Measurements from ENCODE around the gene SMIM44. TPM values are rescaled to one million over a fixed set of nuclear protein-coding genes. Genes with fewer than 3 reads are reported as not detected.
"Not testable (repeated sequence)": the region's sequence is repeated elsewhere in the genome, so short reads cannot be mapped to it uniquely, and the experiment has no call there.

SMIM44 gene
- total RNA-seq, 1 donor from 2014 or later = not detected

DNA sequence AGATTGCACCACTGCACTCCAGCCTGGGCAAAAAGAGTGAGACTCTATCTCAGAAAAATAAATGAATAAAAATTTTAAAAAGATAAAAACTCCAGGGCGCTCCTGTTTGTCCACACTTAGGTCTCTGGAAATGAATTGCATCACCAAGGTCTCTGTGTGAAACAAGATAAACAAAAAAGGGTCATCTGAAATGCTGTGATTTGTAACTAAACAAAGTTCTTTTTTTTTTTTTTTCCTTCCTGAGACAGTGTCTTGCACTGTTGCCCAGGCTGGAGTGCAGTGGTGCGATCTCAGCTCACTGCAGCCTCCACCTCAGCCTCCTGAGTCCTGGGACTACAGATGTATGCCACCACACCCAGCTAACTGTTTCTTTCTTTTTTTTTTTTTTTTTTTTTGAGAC lies 34.4 kb upstream of the SMIM44 start:
- DNase-seq = no peak

DNA sequence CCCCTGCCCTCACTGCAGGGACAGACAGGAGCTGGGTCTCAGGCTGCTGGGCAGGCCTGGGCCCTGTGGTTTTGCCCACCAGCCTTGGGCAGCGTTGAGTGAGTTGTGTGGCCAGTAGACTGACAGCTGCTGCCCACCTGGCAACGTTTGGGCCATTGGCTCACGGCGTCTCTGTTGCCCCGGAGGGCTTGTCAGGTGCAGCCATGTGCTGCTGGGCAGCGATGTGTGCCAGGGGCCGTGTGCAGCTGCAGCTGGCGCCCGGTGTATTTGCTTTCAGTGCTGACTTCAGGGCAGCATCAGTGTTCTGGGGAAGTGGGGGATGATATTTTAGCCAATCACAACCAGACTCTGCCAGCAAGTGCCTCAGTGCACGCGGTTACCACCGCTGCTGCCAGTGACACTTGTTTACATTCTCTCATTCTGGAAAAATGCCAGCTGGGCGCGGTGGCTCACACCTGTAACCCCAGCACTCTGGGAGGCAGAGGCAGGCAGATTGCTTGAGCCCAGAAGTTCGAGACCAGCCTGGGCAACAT lies 33.5 kb upstream of the SMIM44 start:
- DNase-seq = no peak

DNA sequence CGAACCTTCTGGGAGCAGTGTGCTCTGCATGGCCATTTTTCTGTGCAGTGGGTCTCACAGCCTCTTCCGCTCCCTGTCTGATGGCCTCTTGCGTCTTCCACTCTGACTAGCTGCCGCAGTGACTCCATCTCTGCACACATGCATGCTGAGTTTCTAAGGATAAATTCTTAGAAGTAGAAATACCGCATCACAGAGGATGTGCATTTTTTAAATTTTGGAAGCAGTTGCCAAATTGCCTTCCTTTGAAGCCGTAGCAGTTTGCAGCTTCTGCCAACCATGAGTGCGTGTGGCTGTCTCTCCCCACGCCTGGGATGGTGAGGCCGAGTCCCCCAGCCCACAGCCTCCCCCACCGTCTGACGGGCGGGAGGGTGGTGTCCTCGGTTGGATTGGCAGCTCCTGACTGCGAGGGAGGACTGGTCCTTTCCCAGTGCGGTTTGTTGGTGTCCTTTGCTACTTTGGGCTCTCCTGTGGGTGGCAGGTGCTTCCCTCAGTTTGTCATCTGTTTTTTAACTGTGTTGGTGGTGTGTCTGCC lies 32.7 kb upstream of the SMIM44 start:
- DNase-seq = no peak

DNA sequence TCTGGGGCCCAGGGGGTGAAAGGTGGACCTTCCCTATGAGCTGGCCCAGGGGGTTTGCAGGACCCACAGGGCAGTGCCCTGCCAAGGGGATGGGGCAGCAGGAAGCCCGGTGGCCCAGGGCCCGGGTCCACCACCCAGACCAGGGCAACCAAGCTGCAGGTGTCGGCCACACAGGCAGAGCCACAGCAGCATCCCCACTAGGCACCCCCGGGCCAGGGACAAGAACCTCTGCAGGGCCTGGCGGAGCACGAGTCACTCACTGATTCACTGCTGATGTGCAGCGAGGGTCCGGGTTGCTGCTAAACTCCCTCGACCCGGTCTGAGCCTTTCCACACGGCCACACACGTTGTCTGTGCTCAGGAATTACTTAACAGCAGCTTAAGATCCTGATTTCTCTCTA lies 31.7 kb upstream of the SMIM44 start:
- DNase-seq = no peak

DNA sequence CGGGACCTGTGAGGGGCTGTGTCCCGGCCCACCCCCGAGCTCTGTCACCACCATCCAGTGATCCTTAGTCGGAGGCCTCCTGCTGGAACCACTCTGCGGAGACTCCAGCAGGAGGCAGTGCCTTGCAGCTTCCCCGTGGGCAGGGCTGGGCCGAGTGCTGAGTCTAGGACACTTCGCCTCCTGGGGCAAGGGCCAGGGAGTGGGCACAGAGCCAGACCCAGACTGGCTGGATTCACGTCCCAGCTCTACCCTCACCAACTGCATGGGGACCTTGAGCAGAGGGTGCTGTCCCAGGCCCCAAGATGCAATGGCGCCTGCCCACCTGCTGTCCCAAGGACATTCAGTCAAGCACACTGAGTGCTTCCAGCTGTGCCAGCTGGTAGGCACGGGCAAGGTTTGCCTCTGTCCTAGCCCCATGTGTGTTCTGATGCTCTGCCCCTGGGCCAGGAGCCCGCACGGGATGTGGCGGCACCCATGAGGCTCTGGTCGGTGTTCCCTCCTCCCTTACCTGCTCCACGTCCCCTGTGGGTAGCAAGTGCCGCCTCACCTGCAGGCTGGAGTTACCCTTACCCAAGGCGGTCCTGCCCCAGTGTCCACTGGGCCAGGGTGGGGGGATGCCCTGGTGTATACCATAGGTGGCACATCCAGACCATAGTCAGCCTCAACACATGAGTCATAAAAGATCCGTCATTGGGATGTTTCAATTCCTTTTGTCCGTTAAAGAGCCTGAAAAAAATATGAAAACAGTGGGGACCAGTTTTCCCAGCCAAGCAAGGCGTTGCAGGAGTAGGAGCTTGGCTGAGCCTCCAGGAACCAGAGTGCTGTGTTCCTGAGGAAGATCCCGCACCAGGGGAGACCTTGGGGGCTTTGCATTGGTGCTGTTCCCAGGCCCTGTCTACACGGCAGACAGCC lies 30.2 kb upstream of the SMIM44 start:
- DNase-seq = no peak

DNA sequence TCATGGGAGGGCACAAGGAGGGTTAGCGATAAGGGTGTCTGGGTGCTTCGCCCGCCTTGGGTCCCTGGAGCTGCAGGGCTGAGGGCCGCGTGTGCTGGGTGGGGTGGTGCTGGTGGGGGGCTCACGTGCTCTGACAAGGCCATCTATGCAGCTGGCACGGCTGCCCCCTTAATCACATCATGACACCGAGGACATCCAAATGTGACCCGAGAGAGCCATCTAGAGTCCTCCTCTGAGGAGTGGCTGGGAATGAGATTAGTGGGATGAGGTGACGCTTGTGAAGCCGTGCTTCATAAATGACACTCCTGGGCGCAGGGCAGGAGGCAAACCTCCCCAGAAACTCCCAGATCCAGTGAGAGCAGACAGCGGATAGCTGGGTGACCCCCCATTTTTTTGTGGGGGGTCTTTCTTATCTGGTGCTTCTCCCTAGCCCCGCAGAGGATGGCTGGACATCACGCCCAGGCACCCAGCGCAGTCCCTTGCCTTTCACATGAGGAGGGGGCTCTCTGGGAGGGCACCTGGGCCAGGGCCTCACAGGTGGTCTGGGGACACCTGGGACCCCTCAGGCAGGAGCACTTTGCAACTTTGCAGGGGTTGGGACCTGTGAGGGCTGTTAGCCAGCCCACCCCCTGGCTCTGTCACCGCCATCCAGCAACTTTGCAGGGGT lies 29.5 kb upstream of the SMIM44 start:
- no peak for DNase-seq

DNA sequence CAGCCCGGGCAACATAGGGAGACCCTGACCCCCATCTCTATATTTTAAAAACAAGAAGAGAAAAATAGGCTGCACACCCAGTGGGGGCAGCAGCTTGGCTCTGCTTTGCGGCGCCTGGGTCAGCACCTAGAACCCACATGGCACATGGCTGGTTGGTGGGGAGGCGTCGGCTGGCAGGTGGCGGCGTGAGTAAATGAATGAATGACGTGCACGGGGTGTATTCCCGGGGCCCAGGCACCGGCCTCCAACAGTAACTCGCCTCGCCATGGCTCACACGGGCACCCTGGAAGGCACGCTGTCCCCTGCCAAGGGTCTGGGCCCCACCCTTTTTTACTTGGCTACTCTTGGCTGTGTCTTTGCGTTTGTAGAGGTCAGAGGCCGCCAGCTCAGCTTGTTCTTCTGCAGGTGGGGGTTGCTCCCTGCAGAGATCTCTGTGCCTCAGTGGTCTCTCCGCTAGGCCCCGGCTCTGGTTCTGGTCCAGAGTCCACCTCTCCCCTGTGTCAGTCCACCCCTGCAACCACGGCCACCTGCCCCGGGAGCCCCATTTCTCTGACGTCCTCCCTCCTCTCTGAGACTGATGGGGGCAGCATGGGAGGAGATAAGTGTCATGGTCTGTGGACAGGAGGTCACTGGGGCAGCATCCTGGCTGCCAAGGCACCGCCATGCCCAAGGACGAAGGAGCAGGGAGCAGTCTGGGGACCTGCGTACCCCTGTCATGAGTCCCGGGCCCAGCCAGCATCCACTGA lies 28.4 kb upstream of the SMIM44 start:
- no peak for DNase-seq

DNA sequence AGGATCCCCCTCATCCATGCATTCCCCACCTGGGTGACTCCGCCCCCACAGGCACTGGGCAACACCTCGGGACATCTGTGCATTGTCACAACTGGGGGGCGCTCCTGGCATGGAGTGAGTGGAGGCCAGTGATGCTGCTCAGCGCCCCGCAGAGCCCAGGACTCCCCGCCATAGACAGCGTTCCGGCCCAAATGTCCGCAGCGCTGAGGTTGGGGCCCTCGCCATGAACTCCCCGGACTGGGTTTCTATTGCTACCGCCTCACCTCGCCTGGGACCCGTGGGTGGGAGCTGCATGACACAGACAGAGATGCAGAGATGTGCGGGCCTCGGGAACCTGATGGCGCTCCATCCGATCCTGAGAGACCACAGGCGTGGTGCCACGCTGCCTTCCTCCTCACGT lies 27.5 kb upstream of the SMIM44 start:
- DNase-seq = no peak

DNA sequence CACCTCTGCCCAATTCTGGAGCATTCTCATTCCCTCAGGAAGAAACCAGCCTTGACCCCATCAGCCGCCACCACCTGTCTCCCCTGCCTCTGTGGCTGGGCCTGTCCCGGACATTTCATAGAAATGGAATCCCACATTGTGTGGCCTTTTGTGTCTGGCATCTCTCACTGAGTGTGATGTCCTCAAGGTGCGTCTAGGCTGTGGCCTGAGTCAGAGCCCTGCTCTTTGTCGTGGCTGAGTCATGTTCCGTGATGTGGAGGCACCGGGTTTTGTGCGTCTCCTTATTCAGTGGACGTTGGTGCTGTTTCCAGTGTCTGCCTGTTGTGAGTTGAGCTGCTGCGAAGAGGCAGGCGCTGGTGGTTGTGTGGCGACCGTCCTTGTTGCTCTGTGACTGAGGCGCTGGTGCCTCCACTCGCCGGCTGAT lies 26.3 kb upstream of the SMIM44 start:
- DNase-seq = no peak

DNA sequence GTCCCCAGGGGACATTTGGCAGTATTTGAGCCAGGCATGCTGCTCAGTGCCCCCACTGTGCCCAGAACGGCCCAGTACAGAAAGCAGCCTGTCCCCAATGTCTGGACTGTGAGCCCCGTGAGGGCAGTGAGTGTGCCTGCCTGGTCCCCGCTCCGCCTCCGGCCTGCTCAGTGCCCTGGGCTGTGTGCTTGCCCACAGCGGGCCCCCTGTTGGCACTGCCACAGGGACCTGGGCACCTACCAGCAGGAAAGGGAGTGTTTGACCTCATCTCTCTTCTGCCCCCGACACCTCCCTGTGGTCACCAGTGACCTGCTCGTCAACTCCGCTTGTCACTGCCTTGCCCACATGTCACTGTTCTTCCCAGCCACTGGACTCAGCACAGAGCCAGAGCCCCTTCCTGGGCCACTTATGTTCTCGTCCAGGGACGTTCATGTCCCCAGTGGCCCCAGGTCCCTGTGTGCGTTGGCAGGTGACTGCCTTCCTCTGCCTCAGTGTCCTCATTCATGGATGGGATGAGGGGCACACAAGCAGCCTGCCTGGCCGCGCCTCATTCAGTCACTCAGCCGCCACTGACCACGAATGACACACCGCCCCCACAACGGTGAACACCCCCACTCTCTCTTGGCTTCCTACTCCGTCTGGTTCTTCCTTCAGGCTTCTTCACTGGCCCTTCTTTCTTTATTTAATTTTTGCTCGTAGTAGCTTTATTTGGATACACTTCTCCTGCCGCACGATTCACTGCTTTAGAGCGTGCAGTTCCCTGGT lies 25.7 kb upstream of the SMIM44 start:
- DNase-seq = no peak

DNA sequence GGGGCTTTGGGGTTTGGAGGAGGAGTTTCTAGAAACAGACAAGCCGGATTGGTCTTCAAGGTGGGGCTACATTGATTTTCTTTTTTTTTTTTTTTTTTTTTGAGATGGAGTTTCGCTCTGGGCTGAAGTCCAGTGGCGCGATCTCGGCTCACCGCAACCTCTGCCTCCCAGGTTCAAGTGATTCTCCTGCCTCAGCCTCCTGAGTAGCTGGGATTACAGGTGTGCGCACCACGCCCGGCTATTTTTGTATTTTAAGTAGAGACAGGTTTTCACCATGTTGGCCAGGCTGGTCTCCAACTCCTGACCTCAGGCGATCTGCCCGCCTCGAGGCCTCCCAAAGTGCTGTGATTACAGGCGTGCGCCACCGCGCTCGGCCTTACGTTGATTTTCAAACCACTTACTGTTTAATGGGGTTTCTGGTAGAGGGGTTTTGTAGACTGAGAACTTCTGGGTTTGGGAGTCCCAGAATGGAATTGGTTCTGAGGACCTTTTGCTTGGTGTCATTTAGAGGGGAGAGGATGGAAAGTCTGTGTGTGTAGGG lies 24.9 kb upstream of the SMIM44 start:
- DNase-seq = not testable (repeated sequence)

DNA sequence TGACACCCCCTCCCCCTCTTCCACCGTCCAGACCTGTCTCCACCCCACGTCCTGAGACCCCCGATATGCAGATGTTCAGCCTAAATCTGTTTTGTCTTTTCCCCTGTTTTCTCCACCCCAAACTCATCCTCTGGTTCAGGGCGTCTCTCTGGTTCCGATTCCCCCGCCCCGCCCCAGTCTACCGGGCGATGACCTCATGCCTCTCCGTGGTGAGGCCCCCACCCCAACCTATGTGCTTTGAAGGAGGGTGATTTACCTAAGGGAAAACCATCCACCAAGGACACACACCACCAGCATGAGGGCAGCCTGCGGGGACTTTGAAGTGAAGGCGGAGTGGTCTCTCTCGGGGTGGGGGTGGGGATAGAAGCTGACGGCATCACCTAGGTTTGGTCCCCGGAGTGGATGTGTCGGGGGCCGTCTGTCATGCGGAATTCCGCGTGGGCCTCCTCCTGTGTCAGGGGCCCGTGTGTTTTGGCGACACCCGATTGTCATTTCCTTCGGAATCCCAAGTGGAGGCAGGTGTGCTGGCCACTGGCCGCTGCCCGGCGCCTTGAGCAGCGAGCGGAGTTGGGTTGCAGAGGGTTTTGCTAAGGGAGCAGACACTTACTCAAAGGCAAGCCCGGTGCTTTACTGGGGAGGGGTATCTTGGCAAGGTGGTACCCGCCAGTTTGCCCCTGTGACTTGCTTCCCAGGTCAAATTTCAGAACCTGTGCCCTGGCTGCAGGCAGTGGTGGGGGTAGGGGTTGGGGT lies 24.3 kb upstream of the SMIM44 start:
- no peak for DNase-seq

DNA sequence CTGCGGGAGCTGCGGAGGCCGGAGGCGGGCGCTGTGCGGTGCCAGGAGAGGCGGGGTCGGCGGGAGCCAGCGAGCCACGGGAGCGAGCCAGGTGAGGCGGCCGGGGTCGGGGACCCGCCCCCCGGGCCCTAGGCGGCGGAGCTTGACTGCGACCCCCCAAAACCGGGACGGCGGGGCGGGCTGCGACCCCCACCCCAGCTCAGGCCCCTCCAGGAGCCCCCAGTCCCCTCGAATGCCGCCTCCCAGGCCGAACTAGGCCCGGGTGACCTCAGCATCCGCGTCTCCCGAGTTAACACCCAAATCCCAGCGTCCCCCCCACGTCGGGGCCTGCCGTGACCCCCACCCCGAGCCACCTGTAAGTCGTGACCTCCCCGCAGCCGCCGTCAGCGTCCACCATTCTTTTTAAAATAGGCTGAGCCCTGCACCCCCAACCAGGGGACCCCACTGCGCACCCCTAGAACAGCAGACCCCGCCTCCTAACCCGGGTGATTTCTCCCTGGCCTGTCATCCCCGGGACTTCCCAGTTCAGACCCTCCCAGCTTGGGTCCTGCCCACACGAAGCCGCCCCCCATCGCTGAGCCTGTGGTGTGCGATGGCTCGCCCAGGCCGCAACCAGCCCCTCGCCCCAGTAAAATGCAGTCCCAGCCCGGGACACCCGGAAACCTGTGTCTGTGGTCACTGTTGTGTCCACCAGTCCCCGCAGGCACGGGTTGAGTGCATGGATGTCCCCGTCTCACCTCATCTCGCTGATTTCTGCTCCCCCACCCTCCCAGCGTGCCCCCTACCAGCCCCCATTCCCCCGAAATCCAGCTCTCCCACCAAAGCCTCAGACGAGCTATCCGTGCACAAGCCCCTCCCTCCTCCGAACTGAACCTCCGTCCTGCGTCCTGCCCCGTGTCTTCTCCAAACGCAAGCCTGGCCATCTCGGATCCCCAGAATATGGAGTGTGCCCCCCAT lies 23.4 kb upstream of the SMIM44 start:
- no peak for DNase-seq

DNA sequence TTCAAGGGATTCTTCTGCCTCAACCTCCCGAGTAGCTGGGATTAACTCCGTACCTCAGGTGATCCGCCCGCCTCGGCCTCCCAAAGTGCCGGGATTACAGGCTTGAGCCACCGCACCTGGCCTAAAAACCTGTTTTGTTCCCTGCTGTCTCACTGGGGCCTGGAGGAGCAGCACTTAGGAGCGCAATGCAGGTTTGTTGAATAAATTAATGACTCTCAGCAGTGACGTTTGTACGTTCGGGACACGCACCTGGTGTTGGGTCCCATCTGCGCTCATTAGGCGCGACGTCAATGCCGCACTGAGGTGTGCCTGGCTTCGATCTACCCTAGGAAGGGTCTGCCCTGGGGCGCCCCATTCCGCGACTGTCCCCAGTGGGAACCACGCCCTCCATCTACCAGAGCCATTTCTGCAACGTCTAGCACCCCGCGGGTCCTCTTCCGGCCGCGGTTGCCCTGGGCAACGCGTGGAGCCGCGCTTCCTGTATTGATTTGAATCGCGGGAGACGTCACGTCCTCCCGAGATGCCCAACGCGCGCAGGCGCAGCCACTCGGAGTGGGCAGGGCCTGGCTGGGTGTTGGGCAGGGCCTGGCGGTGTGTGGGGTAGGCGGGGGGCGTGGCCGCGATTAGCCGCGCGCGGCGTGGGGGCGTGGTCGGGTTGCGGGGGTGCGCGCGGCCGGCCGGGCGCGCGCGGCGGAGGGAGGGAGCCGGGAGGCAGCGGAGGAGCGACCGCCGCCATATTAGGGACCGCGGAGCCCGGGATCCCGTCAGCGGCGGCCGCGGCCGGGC lies 22.6 kb upstream of the SMIM44 start, which contains the start of gene FZR1:
Gene FZR1, plus strand, starts transcription at position 714 of the 786 bp plus-strand sequence. CDS start 16,679 bp downstream, outside the sequence.
- DNase-seq = peak; percentile 97

DNA sequence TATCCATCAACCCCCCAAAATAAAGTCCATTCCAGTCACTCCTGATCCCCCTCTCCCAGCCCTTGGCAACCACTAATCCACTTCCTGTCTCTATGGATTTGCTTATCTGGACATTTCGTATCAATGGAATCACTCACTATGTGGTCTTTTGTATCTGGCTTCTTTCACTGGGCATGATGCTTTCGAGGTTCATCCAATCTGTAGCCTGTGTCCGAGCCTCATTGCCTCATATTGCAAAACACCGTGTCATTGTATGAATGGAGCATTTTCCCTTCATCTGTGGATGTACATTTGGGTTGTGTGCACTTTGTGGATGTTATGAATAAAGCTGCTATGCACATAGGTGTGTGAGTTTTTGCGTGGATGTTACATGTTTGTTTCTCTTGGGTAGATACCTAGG lies 21.5 kb upstream of the SMIM44 start:
- DNase-seq = no peak

DNA sequence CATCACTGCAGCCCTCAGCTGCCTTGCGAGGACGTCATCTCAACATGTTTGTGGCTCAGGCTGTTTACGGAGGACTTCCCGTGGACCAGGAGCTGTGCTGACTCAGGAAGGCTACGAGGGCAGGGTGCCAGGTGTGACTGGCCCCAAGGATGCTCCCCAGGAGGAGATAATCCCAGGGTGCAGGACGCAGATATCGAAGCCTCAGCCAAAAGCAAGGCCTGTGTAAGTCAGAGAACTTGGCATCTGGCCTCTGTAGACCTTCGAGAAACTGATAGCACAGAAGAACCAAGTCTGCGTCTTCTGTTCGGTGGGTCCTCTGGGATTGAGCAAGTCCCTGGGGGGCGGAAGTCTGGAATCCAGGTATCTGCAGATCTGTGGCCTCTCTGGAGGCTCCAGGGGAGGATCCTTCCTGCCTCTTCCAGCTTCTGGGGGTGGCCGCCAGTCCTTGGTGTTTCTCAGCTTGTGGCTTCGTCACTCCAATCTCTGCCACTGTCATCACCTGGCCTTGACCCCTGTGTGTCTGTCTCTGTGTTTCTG lies 19.9 kb upstream of the SMIM44 start:
- DNase-seq = no peak

DNA sequence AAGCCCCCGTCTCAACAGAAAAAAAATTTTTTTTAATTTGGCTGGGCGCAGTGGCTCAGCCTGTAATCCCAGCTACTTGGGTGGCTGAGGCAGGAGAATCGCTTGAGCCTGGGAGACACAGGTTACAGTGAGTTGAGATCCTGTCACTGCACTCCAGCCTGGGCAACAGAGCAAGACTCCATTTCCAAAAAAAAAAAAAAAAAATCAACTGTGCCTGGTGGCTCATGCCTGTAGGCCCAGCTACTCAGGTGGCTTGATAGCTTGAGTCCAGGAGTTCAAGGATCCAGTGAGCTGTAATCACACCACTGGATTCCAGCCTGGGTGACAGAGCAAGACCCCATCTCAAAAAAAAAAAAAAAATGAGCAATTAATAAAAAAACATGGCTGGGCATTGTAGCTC lies 18.5 kb upstream of the SMIM44 start:
- DNase-seq = no peak

DNA sequence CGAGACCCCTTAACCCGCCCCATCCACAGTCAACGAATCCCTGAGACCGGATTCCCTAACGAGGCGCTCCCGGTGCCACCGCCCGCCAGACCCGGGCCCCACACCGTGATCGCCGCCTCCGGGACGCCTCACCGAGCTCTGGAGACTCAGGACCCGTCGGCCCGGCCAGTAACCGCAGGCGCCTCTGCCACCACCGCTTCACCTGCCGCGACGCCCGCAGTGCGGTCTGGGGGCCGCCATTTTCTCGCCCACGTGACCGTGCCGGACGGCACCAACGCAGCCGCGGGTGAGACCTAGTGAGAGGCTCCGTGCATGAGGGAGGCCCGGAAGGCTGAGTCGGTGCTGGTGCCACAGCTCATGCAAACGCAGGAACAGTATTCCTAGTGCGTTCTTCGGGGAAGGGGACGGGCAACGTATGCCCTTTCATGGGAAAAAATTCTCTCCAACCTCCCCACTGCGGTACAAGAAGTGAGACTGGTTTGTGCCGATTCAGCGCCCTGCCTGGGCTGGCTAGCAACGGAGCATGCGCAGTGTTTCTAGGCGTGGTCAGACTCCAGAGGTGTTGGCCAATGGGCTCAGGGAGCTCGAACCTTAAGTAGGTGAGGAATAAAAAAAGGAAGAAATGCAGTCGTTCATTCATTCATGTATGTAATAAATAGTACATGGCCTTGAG lies 17.3 kb upstream of the SMIM44 start, which contains the start of gene DOHH:
Gene DOHH, minus strand, starts transcription at position 246 of the 673 bp plus-strand sequence. CDS start 3,860 bp downstream, outside the sequence.
- DNase-seq = peak; percentile 94

All from occipital lobe (tissue), 2 donors.